Stimulated activated CD8-positive, alpha-beta memory T cell treated with anti-CD3 and anti-CD28 coated beads, Interleukin-15, amount 100 ng/mL, for 48 hours (primary cell): Measurements from ENCODE around the gene UBALD2.
"Not testable (repeated sequence)": the region's sequence is repeated elsewhere in the genome, so short reads cannot be mapped to it uniquely, and the experiment has no call there.

Experiments
- DNase-seq, 2 donors: peaks; one replicate each; pipeline ENCODE4 v3.0.0-alpha.2; 2020; ENCODE audit warnings: low read depth in 2 of 2

The UBALD2 gene

GRCh38 chr17:76277300-76278267 is 12.4 kb downstream of the UBALD2 start:
- DNase-seq: no peak

- no peak for DNase-seq
These were observed 13.2 kb downstream of the UBALD2 start for GRCh38 chr17:76278268-76278908.

GRCh38 chr17:76278952-76279741 is 14.0 kb downstream of the UBALD2 start:
- DNase-seq: peak; percentile 70 to 74

GRCh38 chr17:76279742-76280287 is 14.7 kb downstream of the UBALD2 start:
- DNase-seq: no peak

GRCh38 chr17:76280650-76281049 is 15.5 kb downstream of the UBALD2 start:
- DNase-seq: no peak

- DNase-seq: no peak
These were observed 16.6 kb downstream of the UBALD2 start for GRCh38 chr17:76281573-76282371.

GRCh38 chr17:76292567-76292966 is 27.4 kb downstream of the UBALD2 start:
- DNase-seq: no peak

- no peak for DNase-seq
These were observed 28.0 kb downstream of the UBALD2 start for GRCh38 chr17:76293106-76293505.

- no peak for DNase-seq
These were observed 31.0 kb downstream of the UBALD2 start for GRCh38 chr17:76296186-76296585.

- no peak for DNase-seq
These were observed 31.7 kb downstream of the UBALD2 start for GRCh38 chr17:76296889-76297288.

GRCh38 chr17:76297436-76297835 is 32.3 kb downstream of the UBALD2 start:
- DNase-seq: no peak

GRCh38 chr17:76304226-76305134 is 39.3 kb downstream of the UBALD2 start:
- DNase-seq: no peak

GRCh38 chr17:76305135-76305454 is 39.9 kb downstream of the UBALD2 start:
- not testable (repeated sequence) for DNase-seq

- no peak for DNase-seq
These were observed 42.3 kb downstream of the UBALD2 start for GRCh38 chr17:76307299-76307965.

GRCh38 chr17:76307966-76308338 is 42.8 kb downstream of the UBALD2 start, which contains the start of gene QRICH2:
QRICH2 (minus strand) TSS chr17:76308276; CDS start chr17:76307998, 278 bp downstream.
- DNase-seq: no peak

GRCh38 chr17:76309461-76309860 is 44.3 kb downstream of the UBALD2 start:
- DNase-seq: no peak

GRCh38 chr17:76312735-76313134 is 47.6 kb downstream of the UBALD2 start:
- no peak for DNase-seq

GRCh38 chr17:76314392-76315227 is 49.5 kb downstream of the UBALD2 start:
- no peak for DNase-seq

- DNase-seq: no peak
These were observed 52.4 kb downstream of the UBALD2 start for GRCh38 chr17:76317535-76317934.
